Left ventricle myocardium inferior (tissue), 1 donor: ENCODE data around the gene ABCC9. TPM values are rescaled to one million over a fixed set of nuclear protein-coding genes. Genes with fewer than 3 reads are reported as not detected.

Source experiments
- DNase-seq: peaks from one replicate; pipeline ENCODE4 v3.0.0-alpha.2; 2020
- H3K27ac ChIP-seq: fragments of 200-600 bp; replicated peaks from 2 replicates; pipeline ENCODE4 v1.8.0; 2021
- H3K27me3 ChIP-seq: fragments of 200-600 bp; 2 replicates; pipeline ENCODE4 v1.8.0; 2021; ENCODE audit warnings: low read depth
- H3K36me3 ChIP-seq: fragments of 200-600 bp; 2 replicates; pipeline ENCODE4 v1.8.0; 2021
- H3K4me1 ChIP-seq: fragments of 200-600 bp; 2 replicates; pipeline ENCODE4 v1.8.0; 2021
- H3K4me3 ChIP-seq: fragments of 200-600 bp; 2 replicates; pipeline ENCODE4 v1.8.0; 2021; ENCODE audit warnings: mild to moderate bottlenecking, moderate library complexity
- H3K9me3 ChIP-seq: fragments of 200-600 bp; replicated peaks from 2 replicates; pipeline ENCODE4 v1.8.0; 2021
- CTCF ChIP-seq: fragments of 200-600 bp; IDR thresholded peaks from 2 replicates; pipeline ENCODE4 v1.8.0; 2021; ENCODE audit warnings: antibody characterized with exemption, mild to moderate bottlenecking, borderline replicate concordance
- intact Hi-C: fragments of 100-400 bp; cut with micrococcal nuclease; formaldehyde crosslinking; loops from one replicate; pipeline ENCODE4 v1.11.0; 2022
- total RNA-seq: library from RNA; stranded (reverse); fragmentation: NEBNext Ultra II Directional; extraction: Animal tissue kit (Norgen Biotek cat#: 25700); gene quantifications from one replicate; pipeline ENCODE4 v1.2.1, GENCODE V29; 2021
- donor health status: DM: no; HTN: yes; CAD: no; lungs with severe emphysema.

ABCC9 gene
- total RNA-seq, 1 donor from 2014 or later, result 81.8 TPM

GRCh38 chr12:21946983-21947382 lies 5.8 kb upstream of the ABCC9 start:
- no peak overlapping the region for H3K4me3 ChIP-seq
- intact Hi-C loops, result no loop called here

GRCh38 chr12:21945002-21945401 lies 3.8 kb upstream of the ABCC9 start:
- H3K9me3 ChIP-seq, result peaks cover 50% of the 10 kb centered on the region
- DNase-seq, result no peak
- H3K36me3 ChIP-seq, result peaks cover 10% of the 10 kb centered on the region
- no peak overlapping the region for H3K27ac ChIP-seq
- H3K4me1 ChIP-seq, result peaks cover 12% of the 10 kb centered on the region
- intact Hi-C loops, result no loop called here
- H3K27me3 ChIP-seq, result peaks cover 26% of the 10 kb centered on the region
- TF ChIP-seq CTCF, result no peak
- no peak overlapping the region for H3K4me3 ChIP-seq

More at GRCh38 chr12:21946983-21947382, 5.8 kb upstream of the ABCC9 start:
- Histone ChIP-seq H3K9me3 (peaks cover 66% of the 10 kb centered on the region), H3K27ac (no peak overlapping the region), H3K36me3 (peaks cover 10% of the 10 kb centered on the region), H3K4me1 (peaks cover 9% of the 10 kb centered on the region), H3K27me3 (peaks cover 6% of the 10 kb centered on the region)
- no peak for DNase-seq
- TF ChIP-seq CTCF, result no peak

- Histone ChIP-seq H3K27me3 (peaks cover 33% of the 10 kb centered on the region), H3K4me3 (peak overlapping the region; percentile 71), H3K4me1 (peaks cover 33% of the 10 kb centered on the region), H3K36me3 (peaks cover 10% of the 10 kb centered on the region), H3K9me3 (peaks cover 24% of the 10 kb centered on the region), H3K27ac (peak overlapping the region; percentile 95)
- no peak for TF ChIP-seq CTCF
- DNase-seq, result no peak
- intact Hi-C loops, result no loop called here
These were observed 1.1 kb upstream of the ABCC9 start for GRCh38 chr12:21942377-21942703.

- Histone ChIP-seq H3K27me3 (peaks cover 33% of the 10 kb centered on the region), H3K27ac (peak overlapping the region; percentile 95), H3K4me3 (peak overlapping the region; percentile 71), H3K9me3 (peaks cover 18% of the 10 kb centered on the region), H3K4me1 (peaks cover 34% of the 10 kb centered on the region), H3K36me3 (peaks cover 10% of the 10 kb centered on the region)
- intact Hi-C loops, result no loop called here
- TF ChIP-seq CTCF, result peak; percentile 69
- DNase-seq, result peak; percentile 71
These were observed 515 bp upstream of the ABCC9 start for GRCh38 chr12:21941506-21942376.

GRCh38 chr12:21939435-21939834 lies 1.8 kb downstream of the ABCC9 start:
- intact Hi-C loops, result no loop called here
- Histone ChIP-seq H3K4me3 (peak overlapping the region; percentile 71), H3K36me3 (peaks cover 22% of the 10 kb centered on the region), H3K4me1 (peaks cover 34% of the 10 kb centered on the region), H3K27me3 (peaks cover 33% of the 10 kb centered on the region), H3K9me3 (no peaks in the 10 kb centered on the region), H3K27ac (peak overlapping the region; percentile 95)
- no peak for TF ChIP-seq CTCF
- no peak for DNase-seq
